Upper lobe of left lung (tissue), 6 donors: ENCODE measurements around the gene UAP1. TPM values are rescaled to one million over a fixed set of nuclear protein-coding genes. Genes with fewer than 3 reads are reported as not detected.
A peak's percentile ranks its signal among the peaks of the same experiment; 100 is the strongest.
"Not testable (repeated sequence)": the region's sequence is repeated elsewhere in the genome, so short reads cannot be mapped to it uniquely, and the experiment has no call there.

Experiments
- ATAC-seq, 2 donors: fragments of 200-7000 bp; cut with Tn5 transposase; one replicate each; pipeline ENCODE4 v1.9.1; 2022; ENCODE audit warnings: mild to moderate bottlenecking in 2 of 2, moderate library complexity in 2 of 2; ENCODE audit not compliant: low FRiP score in 2 of 2
- DNase-seq, 2 donors: peaks; one replicate each; pipeline ENCODE4 v3.0.0-alpha.2; 2019 to 2020
- H3K27ac ChIP-seq, 4 donors: fragments of 200-600 bp; sonication (generic); one replicate each; pipeline ENCODE4 v1.5.1; 2016 to 2019
- H3K27me3 ChIP-seq, 4 donors: fragments of 200-600 bp; sonication (generic); one replicate each; pipeline ENCODE4 v1.5.1; 2017 to 2019
- H3K36me3 ChIP-seq, 4 donors: fragments of 200-600 bp; sonication (generic); one replicate each; pipeline ENCODE4 v1.5.1; 2016 to 2019
- H3K4me1 ChIP-seq, 4 donors: fragments of 200-600 bp; sonication (generic); one replicate each; pipeline ENCODE4 v1.5.1; 2018 to 2019
- H3K4me3 ChIP-seq, 4 donors: fragments of 200-600 bp; sonication (generic); one replicate each; pipeline ENCODE4 v1.5.1; 2017 to 2019; ENCODE audit warnings: mild to moderate bottlenecking in 2 of 4, moderate library complexity in 1 of 4
- H3K9me3 ChIP-seq, 4 donors: fragments of 200-600 bp; sonication (generic); one replicate each; pipeline ENCODE4 v1.5.1; 2018 to 2019
- CTCF ChIP-seq, 6 experiments: fragments of 450-650 bp in 4 of 6; fragments of 200-600 bp in 2 of 6; sonication (generic) in 2 of 6; IDR thresholded peaks; one replicate each; pipeline ENCODE4 v1.5.1; 2016 to 2019; ENCODE audit warnings: antibody characterized with exemption in 6 of 6
- EP300 ChIP-seq, 4 donors: sonication (generic); formaldehyde crosslinking; IDR thresholded peaks; one replicate each; pipeline ENCODE4 v1.5.1; 2017; ENCODE audit warnings: antibody characterized with exemption in 4 of 4, control low read depth in 2 of 4
- POLR2A ChIP-seq, 4 donors: fragments of 450-650 bp; IDR thresholded peaks; one replicate each; pipeline ENCODE4 v1.5.1; 2016 to 2017; ENCODE audit warnings: antibody characterized with exemption in 4 of 4, mild to moderate bottlenecking in 2 of 4
- POLR2AphosphoS5 ChIP-seq, 2 donors: sonication (generic); formaldehyde crosslinking; IDR thresholded peaks; one replicate each; pipeline ENCODE4 v1.5.1; 2017; ENCODE audit warnings: antibody characterized with exemption in 2 of 2
- WGBS, 2 donors: methylation state at CpG; one replicate each; pipeline ENCODE4 v1.1.5; 2017 to 2018; 5-methylcytosine and 5-hydroxymethylcytosine counted together
- total RNA-seq, 6 donors: library from RNA; depleted of rRNA in 4 of 6; stranded (reverse); fragments of >200 nt in 4 of 6; gene quantifications; one replicate each; pipeline versions ENCODE4 v1.1.0 to v1.2.1, GENCODE V29; 2016 to 2021
- donor health status: DM: no; HTN: no; CAD: no; lungs with moderate emphysema.
- donor health status: DM: no; HTN: yes; CAD: no; lungs with severe emphysema.

The UAP1 gene
- total RNA-seq, 6 donors from 2014 or later: 12.6 to 69.0 (median 35.2) TPM

- Histone ChIP-seq H3K27me3 (no peaks in the 10 kb centered on the region), H3K27ac (no peak overlapping the region), H3K36me3 (peaks cover 3 to 76% (median 19%) of the 10 kb centered on the region in 4 donors), H3K9me3 (no peaks in the 10 kb centered on the region), H3K4me3 (no peak overlapping the region), H3K4me1 (no peaks in the 10 kb centered on the region)
- no peak for TF ChIP-seq CTCF (IDR thresholded peaks at IDR 0.05)
- TF ChIP-seq EP300 (IDR thresholded peaks at IDR 0.05): no peak
- TF ChIP-seq POLR2A (IDR thresholded peaks at IDR 0.05): no peak
- no peak for TF ChIP-seq POLR2AphosphoS5 (IDR thresholded peaks at IDR 0.05)
- DNase-seq (no peak), ATAC-seq (no peak)
- WGBS, 2 donors: 94 to 95% methylated on average over 1 of the region's 1 CpG
Measured at GRCh38 chr1:162599451-162599850, 37.9 kb downstream of the UAP1 start.

GRCh38 chr1:162603117-162603516, 41.6 kb downstream of the UAP1 start:
- H3K36me3 ChIP-seq: peaks cover 3 to 50% (median 12%) of the 10 kb centered on the region in 4 donors
- H3K4me3 ChIP-seq, ATAC-seq, DNase-seq, H3K9me3 ChIP-seq, H3K27me3 ChIP-seq, H3K4me1 ChIP-seq, H3K27ac ChIP-seq: not testable (repeated sequence)
- 92 to 100% methylated on average over 2 of the region's 2 CpGs for WGBS, 2 donors

- H3K36me3 ChIP-seq: peaks cover 0 to 29% (median 5%) of the 10 kb centered on the region in 4 donors
- no peaks in the 10 kb centered on the region for H3K4me1 ChIP-seq
- H3K27me3 ChIP-seq: no peaks in the 10 kb centered on the region
- H3K9me3 ChIP-seq: no peaks in the 10 kb centered on the region
- DNase-seq (no peak), ATAC-seq (peak in 1 of 2 donors; percentile 43)
- 94 to 96% methylated on average over 3 of the region's 3 CpGs for WGBS, 2 donors
- no peak overlapping the region for H3K27ac ChIP-seq
- no peak for TF ChIP-seq POLR2AphosphoS5 (IDR thresholded peaks at IDR 0.05)
- no peak for TF ChIP-seq CTCF (IDR thresholded peaks at IDR 0.05)
- no peak for TF ChIP-seq EP300 (IDR thresholded peaks at IDR 0.05)
- H3K4me3 ChIP-seq: no peak overlapping the region
Measured at GRCh38 chr1:162605225-162605927, 43.9 kb downstream of the UAP1 start.

GRCh38 chr1:162609306-162609705, 47.8 kb downstream of the UAP1 start:
- H3K4me3 ChIP-seq: no peak overlapping the region
- no peak overlapping the region for H3K27ac ChIP-seq
- TF ChIP-seq EP300 (IDR thresholded peaks at IDR 0.05) (no peak), CTCF (IDR thresholded peaks at IDR 0.05) (no peak), POLR2AphosphoS5 (IDR thresholded peaks at IDR 0.05) (no peak)
- no peak for ATAC-seq
- WGBS, 2 donors: 94 to 97% methylated on average over 2 of the region's 2 CpGs
- H3K9me3 ChIP-seq: no peaks in the 10 kb centered on the region
- no peaks in the 10 kb centered on the region for H3K36me3 ChIP-seq
- no peaks in the 10 kb centered on the region for H3K27me3 ChIP-seq
- H3K4me1 ChIP-seq: peaks cover 2 to 14% (median 8%) of the 10 kb centered on the region in 4 donors
- DNase-seq: no peak

GRCh38 chr1:162612606-162613400, 51.3 kb downstream of the UAP1 start:
- no peak overlapping the region for H3K4me3 ChIP-seq
- peaks cover 2 to 14% (median 8%) of the 10 kb centered on the region in 4 donors for H3K4me1 ChIP-seq
- WGBS, 2 donors: 61 to 64% methylated on average over 8 of the region's 8 CpGs
- DNase-seq (no peak), ATAC-seq (peak; percentile 55 to 57)
- H3K9me3 ChIP-seq: peaks cover 4 to 14% (median 10%) of the 10 kb centered on the region in 4 donors
- TF ChIP-seq POLR2A (IDR thresholded peaks at IDR 0.05) (no peak), CTCF (IDR thresholded peaks at IDR 0.05) (no peak), POLR2AphosphoS5 (IDR thresholded peaks at IDR 0.05) (peak; percentile 33 to 57), EP300 (IDR thresholded peaks at IDR 0.05) (no peak)
- H3K27ac ChIP-seq: peak overlapping the region in 3 of 4 donors; percentile 17 to 64 (median 48)
- H3K36me3 ChIP-seq: no peaks in the 10 kb centered on the region
- no peaks in the 10 kb centered on the region for H3K27me3 ChIP-seq
